Endothelial cell of umbilical vein (primary cell): ENCODE results near the gene CEP350. TPM values are rescaled to one million over a fixed set of nuclear protein-coding genes. Genes with fewer than 3 reads are reported as not detected.

Experiments used
- BruUV-seq: library from RNA; stranded (reverse); fragments of 400-500 nt; replicated peaks from 2 replicates; lab custom pipeline; 2021; lab: Mats Ljungman, UMichigan
- CTCF ChIA-PET: fragments of 300-600, 350-600 bp; sonication (Branson Sonifier 250); formaldehyde crosslinking; loops from one replicate; lab custom pipeline; 2021; ENCODE audit warnings: antibody characterized with exemption, inconsistent platforms; lab: Charles Lee
- POLR2A ChIA-PET: fragments of 300-600, 350-600 bp; sonication (Branson Sonifier 250); formaldehyde crosslinking; loops from one replicate; lab custom pipeline; 2021; ENCODE audit warnings: antibody characterized with exemption, inconsistent platforms; lab: Charles Lee
- DNase-seq: peaks from one replicate; pipeline ENCODE4 v3.0.0-alpha.2; 2011; ENCODE audit warnings: low read depth, low spot score
- FAIRE-seq: peaks from 2 replicates; lab custom pipeline; 2011; peaks lifted over from hg19 to GRCh38; lab: Jason Lieb, UNC
- H2AFZ ChIP-seq: 2 replicates; pipeline ENCODE4 v1.6.0; 2012; ENCODE audit warnings: low read depth, low read length, control low read depth, inconsistent platforms
- H3K27ac ChIP-seq: 2 replicates; pipeline ENCODE4 v1.5.1; 2011; ENCODE audit warnings: low read depth, mild to moderate bottlenecking, control low read depth, low read length, moderate library complexity; ENCODE audit not compliant: insufficient read depth
- H3K27me3 ChIP-seq, 2 experiments: 2 replicates each; pipeline versions ENCODE4 v1.6.0 to v1.6.1; 2011; ENCODE audit warnings: low read length in 2 of 2, mixed read lengths in 1 of 2; ENCODE audit not compliant: control insufficient read depth in 2 of 2, insufficient read depth in 2 of 2
- H3K36me3 ChIP-seq, 2 experiments: 2 replicates in 1 of 2; 3 replicates in 1 of 2; pipeline ENCODE4 v1.5.1; 2011; ENCODE audit warnings: low read length in 2 of 2, mild to moderate bottlenecking in 1 of 2, moderate library complexity in 1 of 2; ENCODE audit not compliant: control insufficient read depth in 2 of 2, insufficient read depth in 2 of 2; ENCODE audit errors: extremely low read depth in 1 of 2
- H3K4me1 ChIP-seq: 3 replicates; pipeline ENCODE4 v1.5.1; 2011; ENCODE audit warnings: mild to moderate bottlenecking, low read length; ENCODE audit not compliant: control insufficient read depth, insufficient read depth; ENCODE audit errors: extremely low read depth
- H3K4me2 ChIP-seq: 2 replicates; pipeline ENCODE4 v1.6.1; 2011; ENCODE audit warnings: low read length, control low read depth, mixed read lengths; ENCODE audit not compliant: insufficient read depth
- H3K4me3 ChIP-seq, 3 experiments: fragments of 200-600 bp in 1 of 3; sonication (generic), shearing (Covaris generic) in 1 of 3; replicated peaks in 1 of 3; 2 replicates each; pipeline ENCODE4 v1.5.1; 2011 to 2016; ENCODE audit warnings: control low read depth in 3 of 3, low read length in 3 of 3, mild to moderate bottlenecking in 2 of 3, inconsistent platforms in 1 of 3, low read depth in 1 of 3, moderate library complexity in 1 of 3; ENCODE audit not compliant: insufficient read depth in 1 of 3
- H3K79me2 ChIP-seq: 2 replicates; pipeline ENCODE4 v1.6.0; 2012; ENCODE audit warnings: low read length, inconsistent platforms; ENCODE audit not compliant: control insufficient read depth, insufficient read depth
- H3K9ac ChIP-seq: replicated peaks from 2 replicates; pipeline ENCODE3; 2011; ENCODE audit warnings: low read length, control low read depth; ENCODE audit not compliant: insufficient read depth; ENCODE audit errors: extremely low read depth
- H3K9me1 ChIP-seq: replicated peaks from 3 replicates; pipeline ENCODE4 v1.6.0; 2011; ENCODE audit warnings: mild to moderate bottlenecking, low read length; ENCODE audit not compliant: control insufficient read depth, insufficient read depth; ENCODE audit errors: extremely low read depth
- H3K9me3 ChIP-seq: replicated peaks from 2 replicates; pipeline ENCODE4 v1.5.1; 2012; ENCODE audit warnings: low read length, inconsistent platforms; ENCODE audit not compliant: control insufficient read depth, insufficient read depth
- H4K20me1 ChIP-seq: replicated peaks from 2 replicates; pipeline ENCODE3; 2011; ENCODE audit warnings: mild to moderate bottlenecking, low read length; ENCODE audit not compliant: control insufficient read depth, insufficient read depth; ENCODE audit errors: extremely low read depth
- CTCF ChIP-seq, 2 donors: IDR thresholded peaks; 1 replicate in 1 of 2; 2 replicates in 1 of 2; pipeline ENCODE4 v1.5.1; 2011; ENCODE audit warnings: low read length in 2 of 2, mild to moderate bottlenecking in 2 of 2, moderate library complexity in 2 of 2, control low read depth in 1 of 2, inconsistent platforms in 1 of 2, low read depth in 1 of 2; ENCODE audit not compliant: insufficient read depth in 1 of 2; ENCODE audit errors: extremely low read depth in 1 of 2
- EZH2 ChIP-seq: IDR thresholded peaks from 2 replicates; pipeline ENCODE4 v1.6.1; 2012; ENCODE audit warnings: borderline replicate concordance, low read depth, mild to moderate bottlenecking, moderate library complexity, low read length, inconsistent platforms; ENCODE audit not compliant: severe bottlenecking
- FOS ChIP-seq: IDR thresholded peaks from 2 replicates; pipeline ENCODE4 v1.6.1; 2011; ENCODE audit warnings: mild to moderate bottlenecking, low read length, moderate library complexity, borderline replicate concordance; ENCODE audit not compliant: insufficient read depth
- GATA2 ChIP-seq: IDR thresholded peaks from 2 replicates; pipeline ENCODE4 v1.7.0; 2011; ENCODE audit warnings: low read depth, mild to moderate bottlenecking, moderate library complexity, mixed read lengths, low read length; ENCODE audit not compliant: insufficient read length, insufficient read depth
- JUN ChIP-seq: IDR thresholded peaks from 2 replicates; pipeline ENCODE4 v1.6.1; 2011; ENCODE audit warnings: borderline replicate concordance, low read depth; ENCODE audit not compliant: insufficient read length, insufficient read depth
- MAX ChIP-seq: IDR thresholded peaks from 2 replicates; pipeline ENCODE4 v1.6.1; 2011; ENCODE audit not compliant: insufficient read depth, insufficient read length
- MYC ChIP-seq: IDR thresholded peaks from one replicate; pipeline ENCODE4 v1.6.1; 2011; ENCODE audit warnings: mild to moderate bottlenecking, low read depth, low read length
- POLR2A ChIP-seq: IDR thresholded peaks from 2 replicates; pipeline ENCODE4 v1.6.1; 2012; ENCODE audit warnings: low read depth, mild to moderate bottlenecking, control low read depth, low read length
- POLR2AphosphoS5 ChIP-seq: IDR thresholded peaks from 2 replicates; pipeline ENCODE4 v1.6.1; 2012; ENCODE audit warnings: low read depth, mild to moderate bottlenecking, control low read depth, low read length, moderate library complexity; ENCODE audit not compliant: insufficient read depth
- dilution Hi-C: fragments of 300-500 bp; cut with MboI; formaldehyde crosslinking; loops from one replicate; pipeline ENCODE4 v1.15.0; 2019; ENCODE audit warnings: low sequenced_read_pairs; ENCODE audit not compliant: extremely low pct_ligation_motif_present
- intact Hi-C: fragments of 100-400 bp; cut with micrococcal nuclease; formaldehyde crosslinking; loops from one replicate; pipeline ENCODE4 v1.10.0; 2022
- polyA plus RNA-seq, 4 experiments: library from polyadenylated mRNA; depleted of rRNA in 3 of 4; stranded (reverse) in 3 of 4; unstranded in 1 of 4; fragments of >200 nt; gene quantifications; 2 replicates each; pipeline versions ENCODE4 v1.2.1 to v1.2.3, GENCODE V29; 2011 to 2012; ENCODE audit warnings: missing spikeins in 1 of 4
- total RNA-seq: library from RNA; stranded (reverse); gene quantifications from 2 replicates; pipeline ENCODE4 v1.2.3, GENCODE V29; 2021

CEP350 gene
- total and polyA plus RNA-seq, 2 donors (not counting 3 experiments of a cell fraction or from before 2014, with no cell fraction given): 4.8 to 30.1 TPM

GRCh38 chr1:179926850-179927205 lies 27.8 kb upstream of the CEP350 start:
- Histone ChIP-seq H3K4me3 (no peak overlapping the region), H3K27ac (no peak overlapping the region), H2AFZ (no peak overlapping the region), H3K9me1 (no peaks in the 10 kb centered on the region), H3K36me3 (no peaks in the 10 kb centered on the region), H3K9ac (no peak overlapping the region), H4K20me1 (no peaks in the 10 kb centered on the region), H3K27me3 (no peaks in the 10 kb centered on the region), H3K4me2 (no peak overlapping the region), H3K4me1 (no peaks in the 10 kb centered on the region), H3K9me3 (no peaks in the 10 kb centered on the region), H3K79me2 (no peaks in the 10 kb centered on the region)
- DNase-seq (no peak), FAIRE-seq (no peak)
- intact Hi-C loops (no loop called here), dilution Hi-C loops (no loop called here)
- ChIA-PET POLR2A (no interaction called here), CTCF (interaction anchor here (1.1 kb wide), 1 partner anchor 10 kb away, joined by 3 read pairs; no protein-coding TSS in a partner anchor)
- no TSS peak for BruUV-seq
- TF ChIP-seq CTCF (IDR thresholded peaks at IDR 0.05; ENCODE audit: extremely low read depth in 1 of 2, insufficient read depth in 1 of 2, low read depth in 1 of 2, low read length in 2 of 2) (no peak), GATA2 (no peak), POLR2AphosphoS5 (no peak), EZH2 (no peak), JUN (no peak), POLR2A (no peak), FOS (no peak), MYC (no peak), MAX (no peak)
